Activated CD4-positive, alpha-beta T cell treated with anti-CD3 and anti-CD28 coated beads, Interleukin-2, amount 50 U/mL, for 1 hour (primary cell): Measurements from ENCODE around the gene CMYA5.
"Not testable (repeated sequence)": the region's sequence is repeated elsewhere in the genome, so short reads cannot be mapped to it uniquely, and the experiment has no call there.

Source experiments
- DNase-seq: peaks from one replicate; pipeline ENCODE4 v3.0.0-alpha.2; 2020

Gene CMYA5

GRCh38 chr5:79704553-79704952 lies 14.9 kb downstream of the CMYA5 start:
- no peak for DNase-seq

- no peak for DNase-seq
Measured at GRCh38 chr5:79705632-79706031, 16.0 kb downstream of the CMYA5 start.

GRCh38 chr5:79706317-79706716 lies 16.7 kb downstream of the CMYA5 start:
- not testable (repeated sequence) for DNase-seq

- DNase-seq: no peak
Measured at GRCh38 chr5:79707535-79707934, 17.9 kb downstream of the CMYA5 start.

GRCh38 chr5:79712741-79713140 lies 23.1 kb downstream of the CMYA5 start:
- DNase-seq: no peak

GRCh38 chr5:79713727-79714126 lies 24.1 kb downstream of the CMYA5 start:
- no peak for DNase-seq

GRCh38 chr5:79716839-79717238 lies 27.2 kb downstream of the CMYA5 start:
- no peak for DNase-seq

GRCh38 chr5:79720096-79720495 lies 30.5 kb downstream of the CMYA5 start:
- no peak for DNase-seq

- no peak for DNase-seq
Measured at GRCh38 chr5:79727451-79728355, 38.1 kb downstream of the CMYA5 start.

GRCh38 chr5:79728396-79728795 lies 38.8 kb downstream of the CMYA5 start:
- no peak for DNase-seq

GRCh38 chr5:79729679-79730078 lies 40.0 kb downstream of the CMYA5 start:
- DNase-seq: no peak

- no peak for DNase-seq
Measured at GRCh38 chr5:79730564-79730963, 40.9 kb downstream of the CMYA5 start.

GRCh38 chr5:79731775-79732174 lies 42.1 kb downstream of the CMYA5 start:
- no peak for DNase-seq

GRCh38 chr5:79736528-79737514 lies 47.2 kb downstream of the CMYA5 start:
- no peak for DNase-seq

- DNase-seq: no peak
Measured at GRCh38 chr5:79738349-79738748, 48.7 kb downstream of the CMYA5 start.

GRCh38 chr5:79742549-79743136 lies 53.0 kb downstream of the CMYA5 start:
- DNase-seq: no peak

- DNase-seq: no peak
Measured at GRCh38 chr5:79743846-79744605, 54.4 kb downstream of the CMYA5 start.

GRCh38 chr5:79745255-79745654 lies 55.6 kb downstream of the CMYA5 start:
- DNase-seq: no peak

- no peak for DNase-seq
Measured at GRCh38 chr5:79746642-79747569, 57.3 kb downstream of the CMYA5 start.

GRCh38 chr5:79750611-79751510 lies 61.2 kb downstream of the CMYA5 start:
- no peak for DNase-seq
